B cell (primary cell): ENCODE data around the gene CNOT8. TPM values are rescaled to one million over a fixed set of nuclear protein-coding genes. Genes with fewer than 3 reads are reported as not detected.

Experiments
- ATAC-seq: fragments of 200-7000 bp; cut with Tn5 transposase; one replicate; pipeline ENCODE4 v1.10.0; 2021; ENCODE audit warnings: low read depth, mild to moderate bottlenecking, moderate number of reproducible peaks, moderate library complexity
- CTCF ChIA-PET: fragments of 350-600 bp; sonication (Branson Sonifier 250); formaldehyde crosslinking; loops from one replicate; lab custom pipeline; 2021; ENCODE audit warnings: antibody characterized with exemption, inconsistent platforms; lab: Charles Lee
- POLR2A ChIA-PET: fragments of 350-600 bp; sonication (Branson Sonifier 250); formaldehyde crosslinking; loops from one replicate; lab custom pipeline; 2021; ENCODE audit warnings: antibody characterized with exemption; lab: Charles Lee
- DNase-seq: peaks from one replicate; pipeline ENCODE4 v3.0.0; 2013
- H2AFZ ChIP-seq: 2 replicates; pipeline ENCODE4 v1.6.1; 2012; ENCODE audit warnings: mild to moderate bottlenecking, low read depth, low read length; ENCODE audit not compliant: insufficient read depth, poor library complexity, severe bottlenecking
- H3K27ac ChIP-seq, 2 donors: 1 replicate in 1 of 2; 2 replicates in 1 of 2; pipeline ENCODE4 v1.5.1; 2012 to 2013; ENCODE audit warnings: low read length in 2 of 2, mild to moderate bottlenecking in 2 of 2, moderate library complexity in 1 of 2
- H3K27me3 ChIP-seq, 4 experiments: fragments of 200-600 bp in 1 of 4; sonication (generic) in 1 of 4; replicated peaks in 1 of 4; 1 replicate in 2 of 4; 2 replicates in 2 of 4; pipeline versions ENCODE4 v1.6.1 to v1.7.0; 2013 to 2016; ENCODE audit warnings: low read length in 3 of 4, mild to moderate bottlenecking in 2 of 4, mixed read lengths in 1 of 4, moderate library complexity in 1 of 4; ENCODE audit not compliant: insufficient read depth in 4 of 4, control insufficient read depth in 3 of 4; ENCODE audit errors: control extremely low read depth in 1 of 4
- H3K36me3 ChIP-seq, 2 experiments: replicated peaks in 1 of 2; 1 replicate in 1 of 2; 2 replicates in 1 of 2; pipeline versions ENCODE4 v1.6.1 to v1.7.1; 2013; ENCODE audit warnings: low read length in 1 of 2; ENCODE audit not compliant: insufficient read depth in 2 of 2, control insufficient read depth in 1 of 2; ENCODE audit errors: control extremely low read depth in 1 of 2, extremely low read depth in 1 of 2
- H3K4me1 ChIP-seq, 2 donors: fragments of 200-600 bp in 1 of 2; sonication (generic) in 1 of 2; 1 replicate in 1 of 2; 2 replicates in 1 of 2; pipeline versions ENCODE4 v1.5.1 to v1.6.1; 2013 to 2017; ENCODE audit warnings: low read length in 2 of 2; ENCODE audit not compliant: control insufficient read depth in 2 of 2, insufficient read depth in 2 of 2
- H3K4me2 ChIP-seq: replicated peaks from 2 replicates; pipeline ENCODE3; 2012; ENCODE audit warnings: mild to moderate bottlenecking, low read depth, low read length; ENCODE audit not compliant: poor library complexity, severe bottlenecking
- H3K4me3 ChIP-seq, 5 experiments: fragments of 200-600 bp in 1 of 5; sonication (generic) in 1 of 5; 1 replicate in 3 of 5; 2 replicates in 2 of 5; pipeline versions ENCODE4 v1.5.1 to v1.7.0; 2011 to 2016; ENCODE audit warnings: low read length in 4 of 5, mild to moderate bottlenecking in 4 of 5, low read depth in 2 of 5, control low read depth in 1 of 5, moderate library complexity in 1 of 5; ENCODE audit not compliant: insufficient read depth in 1 of 5; ENCODE audit errors: control extremely low read depth in 1 of 5, extremely low read depth in 1 of 5
- H3K79me2 ChIP-seq: fragments of 200-600 bp; sonication (generic); one replicate; pipeline ENCODE4 v1.6.0; 2016; ENCODE audit warnings: low read length; ENCODE audit not compliant: control insufficient read depth, insufficient read depth
- H3K9ac ChIP-seq: fragments of 200-600 bp; sonication (generic); 2 replicates; pipeline ENCODE4 v1.6.1; 2017; ENCODE audit warnings: mild to moderate bottlenecking, low read length, moderate library complexity
- H3K9me3 ChIP-seq, 3 donors: one replicate each; pipeline versions ENCODE4 v1.6.1 to v1.7.1; 2013; ENCODE audit warnings: low read length in 2 of 3; ENCODE audit not compliant: control insufficient read depth in 2 of 3, insufficient read depth in 1 of 3; ENCODE audit errors: control extremely low read depth in 1 of 3
- H4K20me1 ChIP-seq: 2 replicates; pipeline ENCODE4 v1.6.0; 2012; ENCODE audit warnings: mild to moderate bottlenecking, low read length; ENCODE audit not compliant: insufficient read depth, control insufficient read depth, poor library complexity, severe bottlenecking
- H3K27ac Mint-ChIP-seq: one replicate; pipeline ENCODE4 v1.8.0; 2021; ENCODE audit warnings: mixed read lengths
- H3K27me3 Mint-ChIP-seq: one replicate; pipeline ENCODE4 v1.8.0; 2021; ENCODE audit warnings: mixed read lengths
- H3K4me1 Mint-ChIP-seq: one replicate; pipeline ENCODE4 v1.8.0; 2021; ENCODE audit warnings: mixed read lengths
- H3K4me3 Mint-ChIP-seq: one replicate; pipeline ENCODE4 v1.8.0; 2021; ENCODE audit warnings: mixed read lengths
- H3K9me3 Mint-ChIP-seq: one replicate; pipeline ENCODE4 v1.8.0; 2022; ENCODE audit warnings: mixed read lengths; ENCODE audit not compliant: insufficient read depth
- CTCF ChIP-seq: fragments of 200-600 bp; IDR thresholded peaks from one replicate; pipeline ENCODE4 v1.8.0; 2022; ENCODE audit warnings: antibody characterized with exemption, mild to moderate bottlenecking
- EZH2 ChIP-seq: IDR thresholded peaks from 2 replicates; pipeline ENCODE4 v1.6.1; 2012; ENCODE audit warnings: borderline replicate concordance, low read depth, mild to moderate bottlenecking, moderate library complexity, low read length; ENCODE audit not compliant: insufficient read depth, poor library complexity, severe bottlenecking
- WGBS: methylation state at CpG from one replicate; pipeline ENCODE4 v1.1.5; 2013; ENCODE audit warnings: missing lambda C conversion rate; ENCODE audit not compliant: insufficient coverage; 5-methylcytosine and 5-hydroxymethylcytosine counted together
- intact Hi-C: fragments of 100-400 bp; cut with micrococcal nuclease; formaldehyde crosslinking; loops from one replicate; pipeline ENCODE4 v1.10.0; 2022
- polyA plus RNA-seq: library from polyadenylated mRNA; depleted of rRNA; stranded (reverse); fragments of >200 nt; gene quantifications from 2 replicates; pipeline ENCODE4 v1.2.3, GENCODE V29; 2012
- total RNA-seq, 2 donors: library from RNA; stranded (reverse); fragments of 120-200 nt in 1 of 2; gene quantifications; 1 replicate in 1 of 2; 2 replicates in 1 of 2; pipeline versions ENCODE4 v1.2.3 to v1.2.4, GENCODE V29; 2013 to 2022

CNOT8 gene
- total and polyA plus RNA-seq, 2 donors (not counting 1 experiment from before 2014, with no cell fraction given), result 58.5 to 78.6 TPM

- Mint-ChIP-seq H3K4me3 (no peak overlapping the region), H3K27me3 (no peaks in the 10 kb centered on the region), H3K4me1 (peaks cover 20% of the 10 kb centered on the region), H3K27ac (peak overlapping the region; percentile 85), H3K9me3 (no peaks in the 10 kb centered on the region)
- Histone ChIP-seq H3K4me1 (peaks cover 21 to 25% of the 10 kb centered on the region in 2 donors), H3K27me3 (no peaks in the 10 kb centered on the region), H3K79me2 (no peaks in the 10 kb centered on the region), H3K27ac (peak overlapping the region in 1 of 2 donors; percentile 81), H2AFZ (no peak overlapping the region), H3K4me2 (peak overlapping the region; percentile 33), H3K9ac (no peak overlapping the region), H3K4me3 (no peak overlapping the region), H3K36me3 (peaks cover 5 to 66% of the 10 kb centered on the region in 2 experiments), H4K20me1 (peaks cover 19% of the 10 kb centered on the region), H3K9me3 (no peaks in the 10 kb centered on the region)
- ChIA-PET POLR2A (no interaction called here), CTCF (interaction anchor here (7.7 kb wide), 1 partner anchor 164 kb away, joined by 84 read pairs; no protein-coding TSS in a partner anchor)
- ATAC-seq (peak; percentile 56), DNase-seq (peak; percentile 51)
- intact Hi-C loops, result loop anchor here (2.0 kb wide), 1 partner anchor 59 kb away; the partner anchor contains the start of gene LARP1
- WGBS, result no CpG with 5 or more reads among the region's 10 CpGs
- TF ChIP-seq EZH2, result no peak
- no peak for TF ChIP-seq CTCF
These were observed 44.7 kb upstream of the CNOT8 start for GRCh38 chr5:154813736-154814135.

GRCh38 chr5:154815025-154815424 lies 43.4 kb upstream of the CNOT8 start:
- H3K27ac ChIP-seq, result no peak overlapping the region
- peaks cover 21 to 25% of the 10 kb centered on the region in 2 donors for H3K4me1 ChIP-seq
- H3K9me3 ChIP-seq, result no peaks in the 10 kb centered on the region
- H3K4me2 ChIP-seq, result no peak overlapping the region
- H3K27me3 Mint-ChIP-seq, result no peaks in the 10 kb centered on the region
- H3K79me2 ChIP-seq, result no peaks in the 10 kb centered on the region
- H3K36me3 ChIP-seq, result peaks cover 5 to 56% of the 10 kb centered on the region in 2 experiments
- H3K27me3 ChIP-seq, result no peaks in the 10 kb centered on the region
- H3K9ac ChIP-seq, result no peak overlapping the region
- POLR2A ChIA-PET, result no interaction called here
- intact Hi-C loops, result no loop called here
- H3K4me3 Mint-ChIP-seq, result no peak overlapping the region
- no peaks in the 10 kb centered on the region for H3K9me3 Mint-ChIP-seq
- CTCF ChIA-PET, result interaction anchor here (0.7 to 7.7 kb wide), 2 partner anchors 37 to 165 kb away, joined by 5 to 84 read pairs; no protein-coding TSS in a partner anchor
- no peak for ATAC-seq
- H3K4me1 Mint-ChIP-seq, result peaks cover 20% of the 10 kb centered on the region
- H3K27ac Mint-ChIP-seq, result no peak overlapping the region
- no peak overlapping the region for H2AFZ ChIP-seq
- WGBS, result 98% methylated on average over 11 of the region's 11 CpGs
- H4K20me1 ChIP-seq, result peaks cover 19% of the 10 kb centered on the region
- H3K4me3 ChIP-seq, result no peak overlapping the region
- no peak for TF ChIP-seq EZH2
- no peak for TF ChIP-seq CTCF
- DNase-seq, result no peak
